ENCODE data around the gene GINS2. TPM values are rescaled to one million over a fixed set of nuclear protein-coding genes. Genes with fewer than 3 reads are reported as not detected.

Gene GINS2
- total RNA-seq, 1 experiment from 2014 or later: 3.1 TPM

- DNase-seq (ENCODE audit: extremely low read depth, low read depth): no peak
Observed at GRCh38 chr16:85629853-85630252, 58.9 kb downstream of the GINS2 start.

- DNase-seq (ENCODE audit: extremely low read depth, low read depth): no peak
Observed at GRCh38 chr16:85629326-85629725, 59.4 kb downstream of the GINS2 start.

GRCh38 chr16:85628645-85629044, 60.1 kb downstream of the GINS2 start:
- DNase-seq (ENCODE audit: extremely low read depth, low read depth): no peak

GRCh38 chr16:85628265-85628556, 60.5 kb downstream of the GINS2 start:
- DNase-seq (ENCODE audit: extremely low read depth, low read depth): no peak

GRCh38 chr16:85627526-85628264, 61.1 kb downstream of the GINS2 start:
- DNase-seq (ENCODE audit: extremely low read depth, low read depth): no peak

GRCh38 chr16:85627089-85627488, 61.7 kb downstream of the GINS2 start:
- DNase-seq (ENCODE audit: extremely low read depth, low read depth): no peak

Small RNAs within 50 kb of the gene (small RNA-seq; reads per million reads assigned to genes)
- gene RN7SL381P: 0 to 0.18 reads per million in 2 experiments

Other genes starting within 250 kb of the GINS2 start
- 11.3 and 13.5 TPM in 2 replicates for gene GSE1, start 75.6 kb downstream of the GINS2 start, total RNA-seq (2014; rRNA removed; shearing (Covaris generic))
- gene C16orf74, start 62.1 kb upstream of the GINS2 start, total RNA-seq (2014; rRNA removed; shearing (Covaris generic)): 1.8 and 2.9 TPM in 2 replicates
- gene EMC8, start 110.6 kb upstream of the GINS2 start, total RNA-seq (2014; rRNA removed; shearing (Covaris generic)): 35.1 and 45.2 TPM in 2 replicates
- 490 and 498 TPM in 2 replicates for gene COX4I1, start 110.7 kb upstream of the GINS2 start, total RNA-seq (2014; rRNA removed; shearing (Covaris generic))
- gene IRF8, start 210.2 kb upstream of the GINS2 start, total RNA-seq (2014; rRNA removed; shearing (Covaris generic)): not detected in 2 replicates